A673 (cell line): ENCODE measurements around the gene ADAT1. TPM values are rescaled to one million over a fixed set of nuclear protein-coding genes. Genes with fewer than 3 reads are reported as not detected.

Experiments used
- BruUV-seq: library from RNA; stranded (reverse); fragments of 400-500 nt; replicated peaks from 2 replicates; lab custom pipeline; 2021; lab: Mats Ljungman, UMichigan
- CTCF ChIA-PET: fragments of 300-600 bp; sonication (Branson Sonifier 250); formaldehyde crosslinking; loops from one replicate; lab custom pipeline; 2022; ENCODE audit warnings: antibody characterized with exemption; lab: Charles Lee
- POLR2A ChIA-PET: fragments of 300-600 bp; sonication (Branson Sonifier 250); formaldehyde crosslinking; loops from one replicate; lab custom pipeline; 2022; ENCODE audit warnings: antibody characterized with exemption; ENCODE audit not compliant: low non-redundant PET; lab: Charles Lee
- DNase-seq: peaks from one replicate; pipeline ENCODE4 v3.0.0-alpha.2; 2015; ENCODE audit warnings: low spot score
- H3K27ac ChIP-seq: fragments of 200-600 bp; sonication (generic); 2 replicates; pipeline ENCODE4 v1.5.1; 2016; ENCODE audit warnings: mixed run types, low read depth, mild to moderate bottlenecking, mixed read lengths, antibody characterized with exemption, low read length; ENCODE audit not compliant: poor library complexity, severe bottlenecking
- H3K27me3 ChIP-seq: fragments of 200-600 bp; sonication (generic); replicated peaks from 2 replicates; pipeline ENCODE4 v1.6.1; 2017; ENCODE audit warnings: mixed run types, low read depth, mild to moderate bottlenecking, mixed read lengths, antibody characterized with exemption, low read length; ENCODE audit not compliant: insufficient read depth, poor library complexity
- H3K36me3 ChIP-seq: fragments of 200-600 bp; sonication (generic); 2 replicates; pipeline ENCODE4 v1.6.1; 2016; ENCODE audit warnings: mixed run types, mild to moderate bottlenecking, mixed read lengths, antibody characterized with exemption, low read length; ENCODE audit not compliant: insufficient read depth, poor library complexity, severe bottlenecking
- H3K4me1 ChIP-seq: fragments of 200-600 bp; sonication (generic); 2 replicates; pipeline ENCODE4 v1.6.1; 2017; ENCODE audit warnings: mixed run types, mild to moderate bottlenecking, mixed read lengths, antibody characterized with exemption, low read length; ENCODE audit not compliant: insufficient read depth, poor library complexity, severe bottlenecking
- H3K4me3 ChIP-seq: fragments of 200-600 bp; sonication (generic); 2 replicates; pipeline ENCODE4 v1.5.1; 2016; ENCODE audit warnings: low read depth, mixed run types, mild to moderate bottlenecking, mixed read lengths, low read length; ENCODE audit not compliant: poor library complexity, severe bottlenecking
- H3K9me3 ChIP-seq: fragments of 200-600 bp; sonication (generic); 2 replicates; pipeline ENCODE4 v1.6.1; 2016; ENCODE audit warnings: mixed run types, low read depth, mild to moderate bottlenecking, mixed read lengths, antibody characterized with exemption, low read length; ENCODE audit not compliant: poor library complexity, severe bottlenecking
- EZH2 ChIP-seq: fragments of 200-600 bp; sonication (generic); IDR thresholded peaks from 2 replicates; pipeline ENCODE4 v1.6.1; 2017; ENCODE audit warnings: borderline replicate concordance, low read depth, mild to moderate bottlenecking, mixed read lengths, antibody characterized with exemption, low read length; ENCODE audit not compliant: poor library complexity, severe bottlenecking
- intact Hi-C: fragments of 100-400 bp; cut with micrococcal nuclease; formaldehyde crosslinking; loops from one replicate; pipeline ENCODE4 v1.10.0; 2022; ENCODE audit not compliant: unreplicated experiment
- total RNA-seq: library from RNA; stranded (reverse); gene quantifications from 2 replicates; pipeline ENCODE4 v1.2.3, GENCODE V29; 2021
- TF ChIP-seq, protein P1 (sequence below): fragments of 300-800, 200-600 bp; sonication (generic); conservative IDR thresholded peaks from 2 replicates; pipeline ENCODE4 v1.5.1; 2017; ENCODE audit warnings: low read depth, mild to moderate bottlenecking, antibody characterized with exemption, low read length, moderate library complexity, mixed read lengths

Gene ADAT1
- total RNA-seq, 1 experiment from 2014 or later, result 79.7 TPM

- no TSS peak for BruUV-seq
- intact Hi-C loops, result no loop called here
- Histone ChIP-seq H3K4me1 (no peaks in the 10 kb centered on the region), H3K9me3 (no peaks in the 10 kb centered on the region), H3K27ac (no peak overlapping the region), H3K4me3 (no peak overlapping the region), H3K27me3 (no peaks in the 10 kb centered on the region), H3K36me3 (peaks cover 47% of the 10 kb centered on the region)
- no peak for DNase-seq
- ChIA-PET CTCF (no interaction called here), POLR2A (no interaction called here)
- no peak for TF ChIP-seq EZH2
- TF ChIP-seq, protein P1, sequence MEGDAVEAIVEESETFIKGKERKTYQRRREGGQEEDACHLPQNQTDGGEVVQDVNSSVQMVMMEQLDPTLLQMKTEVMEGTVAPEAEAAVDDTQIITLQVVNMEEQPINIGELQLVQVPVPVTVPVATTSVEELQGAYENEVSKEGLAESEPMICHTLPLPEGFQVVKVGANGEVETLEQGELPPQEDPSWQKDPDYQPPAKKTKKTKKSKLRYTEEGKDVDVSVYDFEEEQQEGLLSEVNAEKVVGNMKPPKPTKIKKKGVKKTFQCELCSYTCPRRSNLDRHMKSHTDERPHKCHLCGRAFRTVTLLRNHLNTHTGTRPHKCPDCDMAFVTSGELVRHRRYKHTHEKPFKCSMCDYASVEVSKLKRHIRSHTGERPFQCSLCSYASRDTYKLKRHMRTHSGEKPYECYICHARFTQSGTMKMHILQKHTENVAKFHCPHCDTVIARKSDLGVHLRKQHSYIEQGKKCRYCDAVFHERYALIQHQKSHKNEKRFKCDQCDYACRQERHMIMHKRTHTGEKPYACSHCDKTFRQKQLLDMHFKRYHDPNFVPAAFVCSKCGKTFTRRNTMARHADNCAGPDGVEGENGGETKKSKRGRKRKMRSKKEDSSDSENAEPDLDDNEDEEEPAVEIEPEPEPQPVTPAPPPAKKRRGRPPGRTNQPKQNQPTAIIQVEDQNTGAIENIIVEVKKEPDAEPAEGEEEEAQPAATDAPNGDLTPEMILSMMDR, result no peak
These were observed 7.5 kb downstream of the ADAT1 start for GRCh38 chr16:75615619-75616018.

GRCh38 chr16:75614066-75614897, 8.8 kb downstream of the ADAT1 start:
- ChIA-PET CTCF (no interaction called here), POLR2A (no interaction called here)
- Histone ChIP-seq H3K27ac (no peak overlapping the region), H3K27me3 (no peaks in the 10 kb centered on the region), H3K9me3 (no peaks in the 10 kb centered on the region), H3K4me3 (no peak overlapping the region), H3K36me3 (peaks cover 50% of the 10 kb centered on the region), H3K4me1 (no peaks in the 10 kb centered on the region)
- no peak for DNase-seq
- BruUV-seq, result no TSS peak
- TF ChIP-seq, protein P1, result no peak
- TF ChIP-seq EZH2, result no peak
- intact Hi-C loops, result no loop called here

- Histone ChIP-seq H3K4me3 (no peak overlapping the region), H3K36me3 (peaks cover 55% of the 10 kb centered on the region), H3K27me3 (no peaks in the 10 kb centered on the region), H3K4me1 (no peaks in the 10 kb centered on the region), H3K27ac (no peak overlapping the region), H3K9me3 (no peaks in the 10 kb centered on the region)
- intact Hi-C loops, result no loop called here
- TF ChIP-seq EZH2, result no peak
- TF ChIP-seq, protein P1, result no peak
- DNase-seq, result no peak
- no TSS peak for BruUV-seq
- POLR2A ChIA-PET, result interaction anchor here (0.8 kb wide), 1 partner anchor 12 kb away, joined by 3 read pairs; no protein-coding TSS in a partner anchor
- CTCF ChIA-PET, result interaction anchor here (0.6 kb wide), 1 partner anchor 89 kb away, joined by 4 read pairs; no protein-coding TSS in a partner anchor
These were observed 16.6 kb downstream of the ADAT1 start for GRCh38 chr16:75606507-75606906.
